HG03159 (cell line): ENCODE data around the gene FAM20A.
"Not testable (repeated sequence)": the region's sequence is repeated elsewhere in the genome, so short reads cannot be mapped to it uniquely, and the experiment has no call there.

Experiments
- ATAC-seq: cut with Tn5 transposase; IDR thresholded peaks from one replicate; pipeline ENCODE4 v1.9.1; 2021; ENCODE audit warnings: mild to moderate bottlenecking, moderate library complexity; ENCODE audit not compliant: unreplicated experiment

The FAM20A gene

GRCh38 chr17:68592682-68593641 lies 8.2 kb downstream of the FAM20A start:
- ATAC-seq: no peak

GRCh38 chr17:68592009-68592408 lies 9.2 kb downstream of the FAM20A start:
- no peak for ATAC-seq

GRCh38 chr17:68591583-68591982 lies 9.6 kb downstream of the FAM20A start:
- no peak for ATAC-seq

GRCh38 chr17:68589086-68589485 lies 12.1 kb downstream of the FAM20A start:
- no peak for ATAC-seq

- no peak for ATAC-seq
Observed at GRCh38 chr17:68588362-68588761, 12.8 kb downstream of the FAM20A start.

- ATAC-seq: no peak
Observed at GRCh38 chr17:68587847-68588246, 13.3 kb downstream of the FAM20A start.

- ATAC-seq: no peak
Observed at GRCh38 chr17:68587026-68587425, 14.1 kb downstream of the FAM20A start.

- no peak for ATAC-seq
Observed at GRCh38 chr17:68585643-68586042, 15.5 kb downstream of the FAM20A start.

GRCh38 chr17:68584581-68585303 lies 16.4 kb downstream of the FAM20A start:
- no peak for ATAC-seq

GRCh38 chr17:68582867-68583266 lies 18.3 kb downstream of the FAM20A start:
- not testable (repeated sequence) for ATAC-seq

- ATAC-seq: no peak
Observed at GRCh38 chr17:68581863-68582645, 19.1 kb downstream of the FAM20A start.

- no peak for ATAC-seq
Observed at GRCh38 chr17:68580236-68580770, 20.9 kb downstream of the FAM20A start.

- no peak for ATAC-seq
Observed at GRCh38 chr17:68579194-68579927, 21.8 kb downstream of the FAM20A start.

GRCh38 chr17:68578236-68578635 lies 22.9 kb downstream of the FAM20A start:
- no peak for ATAC-seq

- ATAC-seq: no peak
Observed at GRCh38 chr17:68577497-68577821, 23.7 kb downstream of the FAM20A start.

GRCh38 chr17:68576811-68577496 lies 24.2 kb downstream of the FAM20A start:
- no peak for ATAC-seq

- ATAC-seq: no peak
Observed at GRCh38 chr17:68576137-68576536, 25.0 kb downstream of the FAM20A start.

- ATAC-seq: no peak
Observed at GRCh38 chr17:68573338-68573737, 27.8 kb downstream of the FAM20A start.

- ATAC-seq: no peak
Observed at GRCh38 chr17:68572138-68572842, 28.9 kb downstream of the FAM20A start.
